Gastroesophageal sphincter (tissue), 4 donors: ENCODE results near the gene KMT5C. TPM values are rescaled to one million over a fixed set of nuclear protein-coding genes. Genes with fewer than 3 reads are reported as not detected.

Source experiments
- ATAC-seq: fragments of 150-250 bp; one replicate; pipeline ENCODE4 v1.9.1; 2016; ENCODE audit warnings: mild to moderate bottlenecking, moderate library complexity
- H3K27ac ChIP-seq, 4 donors: fragments of 200-600 bp; sonication (generic) in 3 of 4; 1 replicate in 3 of 4; 2 replicates in 1 of 4; pipeline ENCODE4 v1.5.1; 2016 to 2019
- H3K27me3 ChIP-seq: fragments of 200-600 bp; sonication (generic); one replicate; pipeline ENCODE4 v1.5.1; 2019
- H3K36me3 ChIP-seq, 2 donors: fragments of 200-600 bp; sonication (generic); one replicate each; pipeline ENCODE4 v1.5.1; 2019; ENCODE audit warnings: control low read depth in 1 of 2
- H3K4me1 ChIP-seq, 3 donors: fragments of 200-600 bp; sonication (generic); 1 replicate in 2 of 3; 2 replicates in 1 of 3; pipeline ENCODE4 v1.5.1; 2016 to 2019; ENCODE audit warnings: control low read depth in 2 of 3
- H3K4me3 ChIP-seq, 2 donors: fragments of 200-600 bp; sonication (generic); one replicate each; pipeline ENCODE4 v1.5.1; 2019; ENCODE audit warnings: mild to moderate bottlenecking in 1 of 2, moderate library complexity in 1 of 2
- H3K9me3 ChIP-seq, 3 donors: fragments of 200-600 bp; sonication (generic); one replicate each; pipeline ENCODE4 v1.5.1; 2017 to 2019; ENCODE audit warnings: control low read depth in 2 of 3
- CTCF ChIP-seq, 4 experiments: fragments of 200-600 bp in 2 of 4; fragments of 450-650 bp in 2 of 4; sonication (generic) in 1 of 4; IDR thresholded peaks; one replicate each; pipeline ENCODE4 v1.5.1; 2017 to 2019; ENCODE audit warnings: antibody characterized with exemption in 4 of 4, mild to moderate bottlenecking in 2 of 4, moderate library complexity in 2 of 4
- EP300 ChIP-seq: sonication (generic); formaldehyde crosslinking; IDR thresholded peaks from one replicate; pipeline ENCODE4 v1.6.1; 2017; ENCODE audit warnings: antibody characterized with exemption, mild to moderate bottlenecking
- POLR2A ChIP-seq, 2 donors: fragments of 450-650 bp; IDR thresholded peaks; one replicate each; pipeline ENCODE4 v1.6.1; 2017; ENCODE audit warnings: antibody characterized with exemption in 2 of 2, mild to moderate bottlenecking in 2 of 2, moderate library complexity in 1 of 2
- POLR2AphosphoS5 ChIP-seq: sonication (generic); formaldehyde crosslinking; IDR thresholded peaks from one replicate; pipeline ENCODE4 v1.6.1; 2017; ENCODE audit warnings: antibody characterized with exemption
- WGBS, 2 donors: methylation state at CpG; one replicate each; pipeline ENCODE4 v1.1.5; 2018; ENCODE audit warnings: low coverage in 1 of 2; 5-methylcytosine and 5-hydroxymethylcytosine counted together
- total RNA-seq, 4 donors: library from RNA; depleted of rRNA; stranded (reverse); fragments of >200 nt; gene quantifications; one replicate each; pipeline ENCODE4 v1.1.0, GENCODE V29; 2016

KMT5C gene
- total RNA-seq, 4 donors from 2014 or later = 3.4 to 11.2 (median 9.2) TPM

- peaks cover 0 to 26% (median 17%) of the 10 kb centered on the region in 3 donors for H3K4me1 ChIP-seq
- WGBS, 2 donors = 41 to 60% methylated on average over 2 to 8 of the region's 13 CpGs
- H3K36me3 ChIP-seq = no peaks in the 10 kb centered on the region
- no peak overlapping the region for H3K4me3 ChIP-seq
- H3K27ac ChIP-seq = no peak overlapping the region
- H3K9me3 ChIP-seq = no peaks in the 10 kb centered on the region
- peaks cover 86% of the 10 kb centered on the region for H3K27me3 ChIP-seq
- no peak for TF ChIP-seq POLR2AphosphoS5
- ATAC-seq = no peak
These were observed 15.6 kb downstream of the KMT5C start for GRCh38 chr19:55355213-55355821.

GRCh38 chr19:55358493-55358892, 18.8 kb downstream of the KMT5C start:
- Histone ChIP-seq H3K36me3 (no peaks in the 10 kb centered on the region), H3K9me3 (no peaks in the 10 kb centered on the region), H3K4me3 (no peak overlapping the region), H3K27me3 (peaks cover 81% of the 10 kb centered on the region), H3K4me1 (peaks cover 0 to 18% (median 12%) of the 10 kb centered on the region in 3 donors), H3K27ac (no peak overlapping the region)
- TF ChIP-seq POLR2A (IDR thresholded peaks at IDR 0.05) = no peak
- TF ChIP-seq EP300 = no peak
- no peak for TF ChIP-seq POLR2AphosphoS5
- TF ChIP-seq CTCF (IDR thresholded peaks at IDR 0.05) = no peak
- 92% methylated on average over 2 of the region's 19 CpGs; no CpG with 5 or more reads in 1 of the 2 donors for WGBS, 2 donors
- no peak for ATAC-seq

GRCh38 chr19:55358943-55359908, 19.6 kb downstream of the KMT5C start:
- Histone ChIP-seq H3K4me1 (peaks cover 0 to 11% (median 5%) of the 10 kb centered on the region in 3 donors), H3K36me3 (no peaks in the 10 kb centered on the region), H3K4me3 (no peak overlapping the region), H3K27me3 (peaks cover 74% of the 10 kb centered on the region), H3K9me3 (no peaks in the 10 kb centered on the region), H3K27ac (no peak overlapping the region)
- TF ChIP-seq EP300 = no peak
- TF ChIP-seq CTCF (IDR thresholded peaks at IDR 0.05) = no peak
- TF ChIP-seq POLR2AphosphoS5 = no peak
- no peak for TF ChIP-seq POLR2A (IDR thresholded peaks at IDR 0.05)
- ATAC-seq = no peak
- 80 to 88% methylated on average over 1 to 5 of the region's 32 CpGs for WGBS, 2 donors

- H3K9me3 ChIP-seq = no peaks in the 10 kb centered on the region
These were observed 21.2 kb downstream of the KMT5C start for GRCh38 chr19:55360902-55361301.

More at GRCh38 chr19:55360902-55361301, 21.2 kb downstream of the KMT5C start:
- Histone ChIP-seq H3K36me3 (no peaks in the 10 kb centered on the region), H3K4me1 (no peaks in the 10 kb centered on the region), H3K27ac (no peak overlapping the region), H3K4me3 (no peak overlapping the region), H3K27me3 (peaks cover 74% of the 10 kb centered on the region)
- 100% methylated on average over 1 of the region's 16 CpGs; no CpG with 5 or more reads in 1 of the 2 donors for WGBS, 2 donors
- ATAC-seq = no peak
- TF ChIP-seq EP300 (no peak), POLR2AphosphoS5 (no peak), POLR2A (IDR thresholded peaks at IDR 0.05) (no peak), CTCF (IDR thresholded peaks at IDR 0.05) (no peak)
